ENCODE results near the gene PDE5A. TPM values are rescaled to one million over a fixed set of nuclear protein-coding genes. Genes with fewer than 3 reads are reported as not detected.

Gene PDE5A
- total and polyA plus RNA-seq, 2 donors (not counting 3 experiments of a cell fraction or from before 2014, with no cell fraction given) = 0.73 to 2.3 TPM

DNA sequence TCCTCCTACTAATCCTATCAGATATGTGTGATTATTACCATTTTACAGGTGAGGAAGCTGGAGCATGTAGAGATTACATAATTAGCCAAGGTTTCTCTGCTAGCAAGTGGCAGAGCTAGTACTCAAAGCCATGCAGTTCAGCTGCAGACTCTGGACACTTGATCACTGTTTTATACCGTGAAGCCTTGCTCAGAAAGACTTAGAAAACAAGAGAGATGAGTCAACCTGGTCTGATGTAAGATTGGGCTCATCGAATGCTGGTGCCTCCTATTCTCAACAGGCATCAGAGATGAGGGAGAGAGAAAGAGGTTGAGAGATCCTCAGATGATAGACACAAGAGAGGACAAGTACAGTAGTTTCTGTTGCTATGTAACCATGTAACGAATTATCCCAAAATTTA is 19.0 kb upstream of the PDE5A start:
- no TSS peak for BruUV-seq (replicated peaks)
- Histone ChIP-seq H2AFZ (ENCODE audit: low read depth, low read length) (no peak overlapping the region), H3K9me3 (replicated peaks; ENCODE audit: control insufficient read depth, insufficient read depth, low read length) (no peaks in the 10 kb centered on the region), H3K27ac (ENCODE audit: insufficient read depth, low read depth, low read length) (no peak overlapping the region), H3K4me2 (ENCODE audit: insufficient read depth, low read length) (no peak overlapping the region), H4K20me1 (replicated peaks; ENCODE audit: control insufficient read depth, extremely low read depth, insufficient read depth, low read length) (no peaks in the 10 kb centered on the region), H3K9me1 (replicated peaks; ENCODE audit: control insufficient read depth, extremely low read depth, insufficient read depth, low read length) (no peaks in the 10 kb centered on the region), H3K4me1 (ENCODE audit: control insufficient read depth, extremely low read depth, insufficient read depth, low read length) (no peaks in the 10 kb centered on the region), H3K79me2 (ENCODE audit: control insufficient read depth, insufficient read depth, low read length) (no peaks in the 10 kb centered on the region), H3K9ac (replicated peaks; ENCODE audit: extremely low read depth, insufficient read depth, low read length) (no peak overlapping the region), H3K27me3 (ENCODE audit: control insufficient read depth in 2 of 2, insufficient read depth in 2 of 2, low read length in 2 of 2) (no peaks in the 10 kb centered on the region), H3K4me3 (replicated peaks in 1 of 3; ENCODE audit: insufficient read depth in 1 of 3, low read depth in 1 of 3, low read length in 3 of 3) (no peak overlapping the region), H3K36me3 (ENCODE audit: control insufficient read depth in 2 of 2, extremely low read depth in 1 of 2, insufficient read depth in 2 of 2, low read length in 2 of 2) (no peaks in the 10 kb centered on the region)
- intact Hi-C loops (cut with micrococcal nuclease) (no loop called here), dilution Hi-C loops (cut with MboI; ENCODE audit: extremely low pct_ligation_motif_present, low sequenced_read_pairs) (no loop called here)
- no peak for TF ChIP-seq GATA2 (IDR thresholded peaks at IDR 0.05; ENCODE audit: insufficient read depth, insufficient read length, low read depth, low read length)
- TF ChIP-seq MYC (IDR thresholded peaks at IDR 0.05; ENCODE audit: low read depth, low read length) = no peak
- TF ChIP-seq FOS (IDR thresholded peaks at IDR 0.05; ENCODE audit: borderline replicate concordance, insufficient read depth, low read length) = no peak
- no peak for TF ChIP-seq JUN (IDR thresholded peaks at IDR 0.05; ENCODE audit: borderline replicate concordance, insufficient read depth, insufficient read length, low read depth)
- TF ChIP-seq POLR2AphosphoS5 (IDR thresholded peaks at IDR 0.05; ENCODE audit: insufficient read depth, low read depth, low read length) = no peak
- TF ChIP-seq, protein P1, sequence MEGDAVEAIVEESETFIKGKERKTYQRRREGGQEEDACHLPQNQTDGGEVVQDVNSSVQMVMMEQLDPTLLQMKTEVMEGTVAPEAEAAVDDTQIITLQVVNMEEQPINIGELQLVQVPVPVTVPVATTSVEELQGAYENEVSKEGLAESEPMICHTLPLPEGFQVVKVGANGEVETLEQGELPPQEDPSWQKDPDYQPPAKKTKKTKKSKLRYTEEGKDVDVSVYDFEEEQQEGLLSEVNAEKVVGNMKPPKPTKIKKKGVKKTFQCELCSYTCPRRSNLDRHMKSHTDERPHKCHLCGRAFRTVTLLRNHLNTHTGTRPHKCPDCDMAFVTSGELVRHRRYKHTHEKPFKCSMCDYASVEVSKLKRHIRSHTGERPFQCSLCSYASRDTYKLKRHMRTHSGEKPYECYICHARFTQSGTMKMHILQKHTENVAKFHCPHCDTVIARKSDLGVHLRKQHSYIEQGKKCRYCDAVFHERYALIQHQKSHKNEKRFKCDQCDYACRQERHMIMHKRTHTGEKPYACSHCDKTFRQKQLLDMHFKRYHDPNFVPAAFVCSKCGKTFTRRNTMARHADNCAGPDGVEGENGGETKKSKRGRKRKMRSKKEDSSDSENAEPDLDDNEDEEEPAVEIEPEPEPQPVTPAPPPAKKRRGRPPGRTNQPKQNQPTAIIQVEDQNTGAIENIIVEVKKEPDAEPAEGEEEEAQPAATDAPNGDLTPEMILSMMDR (IDR thresholded peaks at IDR 0.05; ENCODE audit: extremely low read depth in 1 of 2, insufficient read depth in 1 of 2, low read depth in 1 of 2, low read length in 2 of 2) = no peak
- ChIA-PET CTCF (interaction anchor here (1.2 kb wide), 1 partner anchor 21 kb away, joined by 3 read pairs; no protein-coding TSS in a partner anchor), POLR2A (no interaction called here)
- FAIRE-seq (no peak), DNase-seq (ENCODE audit: low read depth, low spot score) (no peak)
